Body of pancreas (tissue), 4 donors: Measurements from ENCODE around the gene MKRN2. TPM values are rescaled to one million over a fixed set of nuclear protein-coding genes. Genes with fewer than 3 reads are reported as not detected.
"Not testable (repeated sequence)": the region's sequence is repeated elsewhere in the genome, so short reads cannot be mapped to it uniquely, and the experiment has no call there.

Experiments used
- ATAC-seq: fragments of 150-250 bp; one replicate; pipeline ENCODE4 v1.9.1; 2016
- DNase-seq, 4 donors: peaks; one replicate each; pipeline ENCODE4 v3.0.0-alpha.2; 2019
- H3K27ac ChIP-seq, 4 donors: fragments of 200-600 bp; sonication (generic); 1 replicate in 3 of 4; 2 replicates in 1 of 4; pipeline versions ENCODE4 v1.5.1 to v1.6.1; 2016 to 2019; ENCODE audit warnings: mild to moderate bottlenecking in 1 of 4, mixed read lengths in 1 of 4, moderate library complexity in 1 of 4
- H3K27me3 ChIP-seq, 2 donors: fragments of 200-600 bp; sonication (generic); one replicate each; pipeline ENCODE4 v1.6.0; 2016; ENCODE audit warnings: mild to moderate bottlenecking in 1 of 2
- H3K36me3 ChIP-seq, 2 donors: fragments of 200-600 bp; sonication (generic); replicated peaks in 1 of 2; 2 replicates each; pipeline ENCODE4 v1.5.1; 2016; ENCODE audit warnings: low read depth in 2 of 2; ENCODE audit not compliant: insufficient read depth in 1 of 2
- H3K4me1 ChIP-seq: fragments of 200-600 bp; sonication (generic); one replicate; pipeline ENCODE4 v1.6.0; 2016
- H3K4me3 ChIP-seq, 2 donors: fragments of 200-600 bp; sonication (generic); 1 replicate in 1 of 2; 2 replicates in 1 of 2; pipeline ENCODE4 v1.5.1; 2016 to 2019
- H3K9me3 ChIP-seq, 3 donors: fragments of 200-600 bp; sonication (generic); 1 replicate in 2 of 3; 2 replicates in 1 of 3; pipeline ENCODE4 v1.5.1; 2016
- POLR2A ChIP-seq, 3 donors: fragments of 450-650 bp; IDR thresholded peaks; one replicate each; pipeline ENCODE4 v1.6.1; 2016; ENCODE audit warnings: antibody characterized with exemption in 3 of 3, mild to moderate bottlenecking in 2 of 3
- WGBS, 2 donors: methylation state at CpG; one replicate each; pipeline ENCODE4 v1.1.5; 2017; 5-methylcytosine and 5-hydroxymethylcytosine counted together
- intact Hi-C: fragments of 100-400 bp; cut with DNase I; formaldehyde crosslinking; loops from one replicate; pipeline ENCODE4 v1.15.1; 2023
- total RNA-seq, 2 donors: library from RNA; depleted of rRNA; stranded (reverse); fragments of >200 nt; gene quantifications; one replicate each; pipeline ENCODE4 v1.1.0, GENCODE V29; 2016
- TF ChIP-seq, protein P1 (sequence below), 7 experiments: fragments of 450-650 bp in 4 of 7; fragments of 200-600 bp in 3 of 7; sonication (generic) in 3 of 7; IDR thresholded peaks; one replicate each; pipeline ENCODE4 v1.5.1; 2016 to 2019; ENCODE audit warnings: antibody characterized with exemption in 7 of 7

Gene MKRN2
- total RNA-seq, 2 donors from 2014 or later: 21.8 to 28.3 TPM

DNA sequence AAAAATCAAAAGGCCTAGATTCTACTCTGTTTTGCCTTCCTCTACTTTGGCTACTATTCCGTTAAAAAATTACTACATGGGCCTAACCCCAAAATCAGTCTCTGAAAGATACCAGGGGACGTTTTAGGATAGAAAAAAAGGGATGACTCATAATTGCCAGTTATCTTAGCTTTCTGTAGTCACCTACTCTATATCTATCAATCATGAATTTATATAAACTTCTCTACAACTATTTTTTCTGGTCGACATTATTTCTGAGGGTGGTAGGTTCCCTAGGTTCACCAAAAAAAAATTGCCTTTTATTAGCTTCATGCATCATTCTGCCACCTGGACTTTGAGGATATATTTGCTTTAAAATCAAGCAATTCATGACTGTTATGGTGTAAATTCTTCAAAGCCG, 70.5 kb downstream of the MKRN2 start:
- DNase-seq (no peak), ATAC-seq (no peak)
- Histone ChIP-seq H3K27ac (peak overlapping the region in 3 of 4 donors; percentile 17 to 28 (median 21)), H3K4me3 (no peak overlapping the region), H3K36me3 (no peaks in the 10 kb centered on the region), H3K4me1 (peaks cover 72% of the 10 kb centered on the region), H3K27me3 (no peaks in the 10 kb centered on the region), H3K9me3 (no peaks in the 10 kb centered on the region)
- intact Hi-C loops: no loop called here
- no peak for TF ChIP-seq POLR2A (IDR thresholded peaks at IDR 0.05)
- TF ChIP-seq, protein P1, sequence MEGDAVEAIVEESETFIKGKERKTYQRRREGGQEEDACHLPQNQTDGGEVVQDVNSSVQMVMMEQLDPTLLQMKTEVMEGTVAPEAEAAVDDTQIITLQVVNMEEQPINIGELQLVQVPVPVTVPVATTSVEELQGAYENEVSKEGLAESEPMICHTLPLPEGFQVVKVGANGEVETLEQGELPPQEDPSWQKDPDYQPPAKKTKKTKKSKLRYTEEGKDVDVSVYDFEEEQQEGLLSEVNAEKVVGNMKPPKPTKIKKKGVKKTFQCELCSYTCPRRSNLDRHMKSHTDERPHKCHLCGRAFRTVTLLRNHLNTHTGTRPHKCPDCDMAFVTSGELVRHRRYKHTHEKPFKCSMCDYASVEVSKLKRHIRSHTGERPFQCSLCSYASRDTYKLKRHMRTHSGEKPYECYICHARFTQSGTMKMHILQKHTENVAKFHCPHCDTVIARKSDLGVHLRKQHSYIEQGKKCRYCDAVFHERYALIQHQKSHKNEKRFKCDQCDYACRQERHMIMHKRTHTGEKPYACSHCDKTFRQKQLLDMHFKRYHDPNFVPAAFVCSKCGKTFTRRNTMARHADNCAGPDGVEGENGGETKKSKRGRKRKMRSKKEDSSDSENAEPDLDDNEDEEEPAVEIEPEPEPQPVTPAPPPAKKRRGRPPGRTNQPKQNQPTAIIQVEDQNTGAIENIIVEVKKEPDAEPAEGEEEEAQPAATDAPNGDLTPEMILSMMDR (IDR thresholded peaks at IDR 0.05): no peak
- WGBS, 2 donors: 27 to 33% methylated on average over 4 of the region's 4 CpGs

DNA sequence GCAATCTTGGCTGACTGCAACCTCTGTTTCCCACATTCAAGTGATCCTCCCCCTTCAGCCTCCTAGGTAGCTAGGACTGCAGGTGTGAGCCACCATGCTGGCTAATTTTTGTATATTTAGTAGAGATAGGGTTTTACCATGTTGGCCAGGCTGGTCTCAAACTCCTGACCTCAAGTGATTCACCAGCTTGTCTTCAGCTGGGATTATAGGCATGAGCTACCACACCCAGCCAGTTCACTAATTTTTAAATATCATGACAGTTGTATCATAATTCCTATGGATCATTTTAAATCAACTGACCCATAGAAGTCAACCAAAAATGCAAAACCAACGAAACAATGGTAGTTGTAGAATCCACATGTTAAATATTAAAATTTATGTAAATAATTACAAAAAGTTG, 71.9 kb downstream of the MKRN2 start:
- no peak for ATAC-seq
- no peaks in the 10 kb centered on the region for H3K27me3 ChIP-seq
- TF ChIP-seq, protein P1 (IDR thresholded peaks at IDR 0.05): no peak
- no peak for TF ChIP-seq POLR2A (IDR thresholded peaks at IDR 0.05)
- no peaks in the 10 kb centered on the region for H3K9me3 ChIP-seq
- intact Hi-C loops: no loop called here
- peak overlapping the region in 1 of 4 donors; percentile 53 for H3K27ac ChIP-seq
- no peak for DNase-seq
- peaks cover 67% of the 10 kb centered on the region for H3K4me1 ChIP-seq
- WGBS, 2 donors: 44 to 50% methylated on average over 1 of the region's 1 CpG
- no peaks in the 10 kb centered on the region for H3K36me3 ChIP-seq
- H3K4me3 ChIP-seq: no peak overlapping the region

- ATAC-seq (peak; percentile 79), DNase-seq (peak; percentile 44 to 75 (median 58))
- 21 to 23% methylated on average over 4 of the region's 4 CpGs for WGBS, 2 donors
- H3K4me1 ChIP-seq: peaks cover 59% of the 10 kb centered on the region
- no peaks in the 10 kb centered on the region for H3K36me3 ChIP-seq
- no peaks in the 10 kb centered on the region for H3K9me3 ChIP-seq
- H3K4me3 ChIP-seq: no peak overlapping the region
- TF ChIP-seq, protein P1 (IDR thresholded peaks at IDR 0.05): no peak
- TF ChIP-seq POLR2A (IDR thresholded peaks at IDR 0.05): no peak
- intact Hi-C loops: no loop called here
- H3K27ac ChIP-seq: peak overlapping the region in 3 of 4 donors; percentile 47 to 53 (median 51)
- no peaks in the 10 kb centered on the region for H3K27me3 ChIP-seq
Measured at GRCh38 chr3:12629560-12629959, 72.7 kb downstream of the MKRN2 start.

GRCh38 chr3:12630292-12630691, 73.4 kb downstream of the MKRN2 start:
- 43 to 48% methylated on average over 2 of the region's 2 CpGs for WGBS, 2 donors
- intact Hi-C loops: no loop called here

GRCh38 chr3:12630843-12631242, 74.0 kb downstream of the MKRN2 start:
- ATAC-seq, intact Hi-C loops: not testable (repeated sequence)
- H3K4me1 ChIP-seq: peaks cover 50% of the 10 kb centered on the region

More at GRCh38 chr3:12630292-12630691, 73.4 kb downstream of the MKRN2 start:
- Histone ChIP-seq H3K27ac (peak overlapping the region in 3 of 4 donors; percentile 47 to 53 (median 51)), H3K4me1 (peaks cover 55% of the 10 kb centered on the region), H3K27me3 (no peaks in the 10 kb centered on the region), H3K36me3 (no peaks in the 10 kb centered on the region), H3K9me3 (no peaks in the 10 kb centered on the region), H3K4me3 (no peak overlapping the region)
- DNase-seq (no peak), ATAC-seq (no peak)
- TF ChIP-seq, protein P1 (IDR thresholded peaks at IDR 0.05): no peak
- TF ChIP-seq POLR2A (IDR thresholded peaks at IDR 0.05): no peak

More at GRCh38 chr3:12630843-12631242, 74.0 kb downstream of the MKRN2 start:
- H3K4me3 ChIP-seq, H3K27me3 ChIP-seq, H3K36me3 ChIP-seq, DNase-seq, H3K9me3 ChIP-seq: not testable (repeated sequence)
- peak overlapping the region in 1 of 4 donors; percentile 51 for H3K27ac ChIP-seq
- 93 to 94% methylated on average over 7 of the region's 7 CpGs for WGBS, 2 donors
